GM19025 (cell line): ENCODE measurements around the gene QSOX1.

Source experiments
- ATAC-seq: cut with Tn5 transposase; IDR thresholded peaks from one replicate; pipeline ENCODE4 v1.9.1; 2021; ENCODE audit warnings: mild to moderate bottlenecking, low read depth, moderate library complexity; ENCODE audit not compliant: unreplicated experiment

Gene QSOX1

GRCh38 chr1:180230791-180231505 lies 76.3 kb downstream of the QSOX1 start:
- no peak for ATAC-seq

DNA sequence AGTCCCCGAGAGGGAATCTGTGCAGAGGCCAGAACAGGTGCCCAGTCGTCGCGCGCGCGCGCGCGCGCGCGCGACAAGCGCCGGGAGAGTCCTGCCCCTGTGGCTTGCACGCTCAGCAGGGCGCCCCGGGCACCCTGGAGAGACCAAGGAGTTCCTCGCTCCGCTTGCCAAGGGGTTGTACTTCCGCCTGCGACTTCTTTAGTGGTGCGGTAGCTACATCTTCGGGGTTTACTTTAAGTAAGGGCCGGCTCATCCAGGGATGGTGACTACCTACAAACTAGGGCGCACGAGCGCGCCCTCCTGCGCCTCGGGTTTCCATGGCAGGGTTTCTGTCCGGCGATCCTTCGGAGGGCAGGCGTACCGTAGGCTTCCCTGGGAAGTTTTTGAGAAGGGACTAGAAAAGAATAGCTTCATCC lies 76.8 kb downstream of the QSOX1 start:
- no peak for ATAC-seq

DNA sequence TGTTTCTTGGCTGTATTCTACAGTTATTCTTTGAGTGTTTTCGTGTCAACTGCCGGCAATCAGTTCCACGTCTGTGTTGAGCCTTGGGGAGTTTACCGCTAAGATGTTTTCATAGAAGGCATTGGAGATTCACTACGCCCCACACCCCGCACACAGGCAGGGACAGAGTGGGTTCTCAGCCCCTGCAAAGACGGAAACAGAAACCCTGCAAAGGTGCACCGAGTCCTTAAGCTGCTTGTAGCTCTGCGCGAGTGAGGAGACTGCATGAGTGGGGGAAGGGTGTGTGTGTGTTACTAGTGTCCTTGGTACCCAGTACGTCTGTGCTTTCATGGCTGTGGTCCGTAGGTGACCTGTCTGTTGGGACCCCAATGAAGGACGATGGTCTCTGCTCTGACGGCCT lies 77.3 kb downstream of the QSOX1 start:
- ATAC-seq: no peak

GRCh38 chr1:180232521-180233043 lies 77.9 kb downstream of the QSOX1 start:
- ATAC-seq: no peak

GRCh38 chr1:180233191-180234011 lies 78.7 kb downstream of the QSOX1 start:
- ATAC-seq: no peak

DNA sequence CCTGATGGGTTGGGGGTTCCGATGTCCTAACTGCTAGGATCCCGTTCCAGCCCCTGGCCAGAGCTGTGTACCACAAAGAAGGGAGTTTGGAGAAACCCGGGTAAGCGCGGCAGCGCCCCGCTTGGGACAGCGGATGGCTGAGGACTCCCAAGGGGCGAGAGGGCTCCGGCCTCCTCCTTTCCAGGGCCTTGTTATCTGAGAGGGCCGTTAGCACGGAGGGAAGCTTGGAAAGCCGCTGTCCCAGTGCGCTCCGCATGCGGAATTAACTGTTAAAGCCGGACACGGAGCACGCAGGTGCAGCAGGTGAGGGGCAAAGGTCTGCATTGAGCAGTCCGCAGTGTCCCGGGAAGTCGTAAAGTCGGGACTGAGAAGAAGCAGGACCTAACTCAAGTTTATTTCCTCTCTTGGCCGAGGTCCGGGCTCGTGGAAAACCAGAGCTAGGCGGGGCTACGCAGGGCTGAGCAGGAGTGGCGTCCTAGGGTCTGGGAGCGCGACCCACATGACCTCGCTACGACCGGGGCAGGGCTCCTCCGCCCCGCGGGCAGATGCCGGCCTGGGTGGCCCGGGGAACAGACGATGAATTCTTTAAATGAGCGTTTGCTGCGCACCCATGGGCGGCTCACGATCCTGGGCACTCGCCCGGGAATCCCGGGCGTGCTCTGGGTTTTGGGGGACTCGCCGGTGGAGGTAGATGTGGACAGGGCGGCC lies 79.9 kb downstream of the QSOX1 start:
- ATAC-seq: no peak

DNA sequence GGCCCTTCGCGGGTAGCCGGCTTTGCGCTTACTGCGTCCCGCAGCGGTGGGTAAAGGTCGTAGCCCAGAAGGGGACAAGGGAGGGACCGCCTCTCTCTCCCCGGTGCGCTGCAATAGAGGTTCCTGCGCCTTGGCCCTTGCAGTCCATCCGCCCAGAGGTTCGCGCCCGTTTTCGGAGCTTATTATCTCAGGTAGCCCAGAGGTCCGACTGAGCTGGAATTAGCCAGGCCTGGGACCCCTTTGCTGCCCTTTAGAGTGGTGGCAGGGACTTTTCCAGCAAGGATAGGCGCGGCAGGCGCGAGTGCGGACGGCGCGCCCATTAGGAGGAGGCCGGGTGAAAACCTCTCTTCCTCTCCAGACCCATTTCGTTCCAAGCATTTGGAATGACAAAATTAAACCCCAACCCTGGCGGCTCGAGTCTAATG lies 80.4 kb downstream of the QSOX1 start:
- no peak for ATAC-seq

GRCh38 chr1:180235502-180236239 lies 81.0 kb downstream of the QSOX1 start:
- ATAC-seq: no peak

- no peak for ATAC-seq
These were observed 82.2 kb downstream of the QSOX1 start for GRCh38 chr1:180236698-180237509.

GRCh38 chr1:180237869-180238476 lies 83.3 kb downstream of the QSOX1 start:
- ATAC-seq: no peak

GRCh38 chr1:180238675-180239074 lies 84.0 kb downstream of the QSOX1 start:
- ATAC-seq: no peak

GRCh38 chr1:180239145-180240096 lies 84.8 kb downstream of the QSOX1 start:
- ATAC-seq: no peak

DNA sequence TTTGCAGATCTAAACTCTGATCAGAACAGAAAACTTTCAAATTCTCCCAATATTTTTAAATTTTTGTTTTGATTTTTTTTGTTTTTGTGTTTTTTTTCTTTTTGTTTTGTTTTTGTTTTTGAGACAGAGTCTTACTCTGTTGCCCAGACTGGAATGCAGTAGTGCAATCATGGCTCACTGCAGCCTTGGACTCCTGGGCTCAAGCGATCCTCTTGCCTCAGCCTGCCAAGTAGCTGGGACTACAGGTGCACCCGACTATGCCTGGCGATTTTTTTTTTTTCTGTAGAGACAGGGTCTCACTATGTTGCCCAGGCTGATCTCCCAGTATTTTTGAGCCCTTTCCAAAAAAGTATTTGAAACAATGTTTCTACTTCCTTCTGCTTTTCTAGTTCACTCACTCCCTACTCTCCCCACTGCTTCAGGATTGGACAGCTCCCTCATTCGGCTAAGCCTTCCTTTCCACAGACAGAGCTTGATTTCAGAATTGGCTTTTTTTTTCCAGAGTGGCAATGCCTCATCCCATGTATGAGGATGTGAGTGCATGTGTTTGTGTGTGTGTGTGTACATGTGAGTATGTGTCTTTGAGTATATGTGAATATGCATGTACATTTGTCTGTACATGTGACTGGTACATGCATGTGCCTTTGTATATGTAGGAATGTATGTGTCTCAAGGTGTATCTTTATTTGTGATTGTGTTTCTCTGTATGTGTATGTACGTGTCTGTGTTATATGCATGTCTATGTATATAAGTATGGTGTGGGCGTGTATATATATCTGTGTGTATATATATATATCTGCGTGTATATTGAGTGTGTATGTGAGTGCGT lies 87.3 kb downstream of the QSOX1 start:
- no peak for ATAC-seq

DNA sequence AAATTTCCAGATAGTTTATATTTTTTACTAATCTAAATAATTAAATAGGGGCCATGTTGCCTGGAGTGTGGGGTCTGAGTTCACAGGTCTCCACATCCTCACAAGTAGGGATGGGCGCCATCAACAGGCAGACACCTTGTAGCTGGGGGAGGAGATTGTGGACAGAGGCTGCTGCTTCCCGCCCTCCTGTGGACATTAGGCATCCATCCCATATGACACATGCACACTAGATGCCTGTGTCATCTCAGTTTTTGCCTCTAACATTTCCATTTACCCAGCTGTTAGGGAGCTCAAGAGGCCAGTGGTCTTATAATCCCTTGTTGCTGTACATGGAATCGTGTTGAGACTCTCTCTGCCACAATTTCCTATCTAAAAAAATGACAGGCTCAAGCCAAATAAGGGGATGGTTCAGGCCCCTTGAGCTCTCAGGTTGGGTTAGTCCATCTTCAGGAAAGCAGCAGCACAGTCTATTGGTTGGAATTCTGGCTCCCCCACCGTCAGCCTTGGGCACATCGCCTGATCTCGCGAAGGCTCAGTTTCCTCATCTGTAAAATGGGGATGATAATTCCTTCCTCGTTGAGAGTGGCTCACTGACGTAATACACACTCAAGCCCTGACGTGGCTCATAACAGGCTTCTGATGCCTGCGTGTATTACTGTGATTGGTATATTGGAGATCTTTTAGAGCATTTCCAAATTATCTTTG lies 89.0 kb downstream of the QSOX1 start:
- no peak for ATAC-seq

- ATAC-seq: no peak
These were observed 90.2 kb downstream of the QSOX1 start for GRCh38 chr1:180244840-180245239.

GRCh38 chr1:180246579-180246978 lies 91.9 kb downstream of the QSOX1 start:
- ATAC-seq: no peak

- ATAC-seq: no peak
These were observed 92.4 kb downstream of the QSOX1 start for GRCh38 chr1:180247061-180247460.
